OCI-M2 (cell line): ENCODE data around the gene PLS1.
"Not testable (repeated sequence)": the region's sequence is repeated elsewhere in the genome, so short reads cannot be mapped to it uniquely, and the experiment has no call there.

Source experiments
- DNase-seq: peaks from one replicate; lab custom pipeline; 2025; ENCODE audit not compliant: unreplicated experiment; lab: John Stamatoyannopoulos, UW

PLS1 gene

GRCh38 chr3:142690613-142691012 lies 94.4 kb downstream of the PLS1 start:
- DNase-seq: no peak

GRCh38 chr3:142691527-142691926 lies 95.3 kb downstream of the PLS1 start:
- DNase-seq: no peak

- no peak for DNase-seq
Observed at GRCh38 chr3:142693136-142693853, 97.1 kb downstream of the PLS1 start.

GRCh38 chr3:142694225-142694624 lies 98.0 kb downstream of the PLS1 start:
- no peak for DNase-seq

- DNase-seq: no peak
Observed at GRCh38 chr3:142705198-142705597, 109.0 kb downstream of the PLS1 start.

GRCh38 chr3:142706321-142707127 lies 110.3 kb downstream of the PLS1 start:
- no peak for DNase-seq

GRCh38 chr3:142709207-142709606 lies 113.0 kb downstream of the PLS1 start:
- no peak for DNase-seq

- DNase-seq: not testable (repeated sequence)
Observed at GRCh38 chr3:142714882-142715281, 118.7 kb downstream of the PLS1 start.

GRCh38 chr3:142716102-142716501 lies 119.9 kb downstream of the PLS1 start:
- no peak for DNase-seq

- DNase-seq: peak; percentile 53
Observed at GRCh38 chr3:142723665-142723967, 127.4 kb downstream of the PLS1 start.

GRCh38 chr3:142723968-142724681 lies 127.9 kb downstream of the PLS1 start, which contains the start of gene TRPC1:
TSS of gene TRPC1 (plus strand) at chr3:142724034. CDS start at chr3:142724560, 526 bp downstream.
- peak; percentile 47 for DNase-seq

- DNase-seq: no peak
Observed at GRCh38 chr3:142724682-142725356, 128.6 kb downstream of the PLS1 start.

GRCh38 chr3:142725357-142725739 lies 129.2 kb downstream of the PLS1 start:
- no peak for DNase-seq

- DNase-seq: no peak
Observed at GRCh38 chr3:142726017-142726416, 129.8 kb downstream of the PLS1 start.

- DNase-seq: no peak
Observed at GRCh38 chr3:142732066-142732465, 135.9 kb downstream of the PLS1 start.

- no peak for DNase-seq
Observed at GRCh38 chr3:142734834-142735233, 138.6 kb downstream of the PLS1 start.

GRCh38 chr3:142735462-142735861 lies 139.3 kb downstream of the PLS1 start:
- DNase-seq: no peak

GRCh38 chr3:142738396-142738795 lies 142.2 kb downstream of the PLS1 start:
- DNase-seq: no peak

GRCh38 chr3:142746646-142747045 lies 150.5 kb downstream of the PLS1 start:
- no peak for DNase-seq

- not testable (repeated sequence) for DNase-seq
Observed at GRCh38 chr3:142750531-142750930, 154.3 kb downstream of the PLS1 start.

- DNase-seq: not testable (repeated sequence)
Observed at GRCh38 chr3:142752605-142753004, 156.4 kb downstream of the PLS1 start.
